GM23338 (cell line): Measurements from ENCODE around the gene VMO1. TPM values are rescaled to one million over a fixed set of nuclear protein-coding genes. Genes with fewer than 3 reads are reported as not detected.

Source experiments
- ATAC-seq: fragments of 200-7000 bp; cut with Tn5 transposase; 3 replicates; pipeline ENCODE4 v1.9.1; 2020
- DNase-seq: peaks from one replicate; pipeline ENCODE4 v3.0.0-alpha.2; 2015; ENCODE audit warnings: low spot score
- H2AFZ ChIP-seq: fragments of 200-600 bp; sonication (generic); 2 replicates; pipeline ENCODE4 v1.8.0; 2016; ENCODE audit warnings: antibody characterized with exemption, mild to moderate bottlenecking, moderate library complexity
- H3F3A ChIP-seq: fragments of 200-600 bp; sonication (generic); replicated peaks from 2 replicates; pipeline ENCODE4 v1.8.0; 2017; ENCODE audit warnings: antibody characterized with exemption, mixed run types, low read depth
- H3K27ac ChIP-seq: fragments of 200-600 bp; sonication (generic); 2 replicates; pipeline ENCODE4 v1.6.1; 2016; ENCODE audit warnings: low read depth
- H3K27me3 ChIP-seq: fragments of 200-600 bp; sonication (generic); 2 replicates; pipeline ENCODE4 v1.8.0; 2016; ENCODE audit warnings: mild to moderate bottlenecking, mixed run types, moderate library complexity; ENCODE audit not compliant: insufficient read depth
- H3K36me3 ChIP-seq: fragments of 200-600 bp; sonication (generic); 2 replicates; pipeline ENCODE4 v1.8.0; 2016; ENCODE audit warnings: mild to moderate bottlenecking; ENCODE audit not compliant: insufficient read depth
- H3K4me1 ChIP-seq: fragments of 200-600 bp; sonication (generic); 2 replicates; pipeline ENCODE4 v1.8.0; 2016; ENCODE audit warnings: mild to moderate bottlenecking, moderate library complexity; ENCODE audit not compliant: insufficient read depth
- H3K4me2 ChIP-seq: fragments of 200-600 bp; sonication (generic); 2 replicates; pipeline ENCODE4 v1.7.1; 2017; ENCODE audit warnings: mixed run types
- H3K4me3 ChIP-seq: fragments of 200-600 bp; sonication (generic); 2 replicates; pipeline ENCODE4 v1.6.1; 2016; ENCODE audit warnings: mixed run types
- H3K79me2 ChIP-seq: fragments of 200-600 bp; sonication (generic); replicated peaks from 2 replicates; pipeline ENCODE4 v1.8.0; 2017; ENCODE audit warnings: mild to moderate bottlenecking; ENCODE audit not compliant: insufficient read depth
- H3K9me2 ChIP-seq: fragments of 200-600 bp; sonication (generic); 2 replicates; pipeline ENCODE4 v1.8.0; 2017; ENCODE audit not compliant: insufficient read depth
- H4K20me1 ChIP-seq: fragments of 200-600 bp; sonication (generic); replicated peaks from 2 replicates; pipeline ENCODE4 v1.8.0; 2017; ENCODE audit warnings: mild to moderate bottlenecking; ENCODE audit not compliant: insufficient read depth
- H3K27ac Mint-ChIP-seq: 2 replicates; pipeline ENCODE4 v1.8.0; 2020; ENCODE audit warnings: inconsistent platforms, mild to moderate bottlenecking, moderate library complexity, mixed read lengths
- H3K27me3 Mint-ChIP-seq: 3 replicates; pipeline ENCODE4 v1.8.0; 2022; ENCODE audit warnings: low read depth, mild to moderate bottlenecking, moderate library complexity, mixed read lengths, inconsistent platforms; ENCODE audit not compliant: insufficient read depth, poor library complexity
- H3K36me3 Mint-ChIP-seq: 3 replicates; pipeline ENCODE4 v1.8.0; 2021; ENCODE audit warnings: low read depth, mild to moderate bottlenecking, inconsistent platforms, moderate library complexity, mixed read lengths
- H3K4me1 Mint-ChIP-seq: 3 replicates; pipeline ENCODE4 v1.8.0; 2020; ENCODE audit warnings: mild to moderate bottlenecking, inconsistent platforms, mixed read lengths
- H3K4me3 Mint-ChIP-seq: 3 replicates; pipeline ENCODE4 v1.8.0; 2021; ENCODE audit warnings: moderate library complexity, mild to moderate bottlenecking, inconsistent platforms, mixed read lengths
- H3K9me3 Mint-ChIP-seq: 3 replicates; pipeline ENCODE4 v1.8.0; 2020; ENCODE audit warnings: moderate library complexity, mild to moderate bottlenecking, inconsistent platforms, mixed read lengths
- CREB1 ChIP-seq: fragments of 250-450 bp; sonication (Bioruptor Pico); IDR thresholded peaks from 2 replicates; pipeline ENCODE4 v1.5.0; 2020; ENCODE audit warnings: low read depth, mild to moderate bottlenecking, moderate library complexity
- EZH2 ChIP-seq: fragments of 200-600 bp; sonication (generic); IDR thresholded peaks from one replicate; pipeline ENCODE4 v1.8.0; 2017; ENCODE audit warnings: antibody characterized with exemption, mild to moderate bottlenecking, low read depth; ENCODE audit not compliant: unreplicated experiment
- JUNB ChIP-seq: IDR thresholded peaks from one replicate; pipeline ENCODE4 v1.6.1; 2016; ENCODE audit warnings: antibody characterized with exemption; ENCODE audit not compliant: unreplicated experiment
- POLR2AphosphoS5 ChIP-seq: IDR thresholded peaks from 2 replicates; pipeline ENCODE4 v1.6.1; 2016; ENCODE audit warnings: antibody characterized with exemption, low read depth
- STAT1 ChIP-seq: IDR thresholded peaks from one replicate; pipeline ENCODE4 v1.6.1; 2016; ENCODE audit warnings: antibody characterized with exemption; ENCODE audit not compliant: unreplicated experiment
- ZNF114 ChIP-seq: fragments of 250-450 bp; sonication (Bioruptor Pico); IDR thresholded peaks from 2 replicates; pipeline ENCODE4 v1.5.0; 2020; ENCODE audit warnings: mild to moderate bottlenecking, moderate library complexity
- polyA plus RNA-seq: library from polyadenylated mRNA; unstranded; fragments of >200 nt; fragmentation: Nextera tagmentation; extraction: Ambion mirVana; gene quantifications from 2 replicates; pipeline ENCODE4 v1.2.1, GENCODE V29; 2016
- total RNA-seq: library from RNA; depleted of rRNA; stranded (reverse); fragments of >200 nt; shearing (Covaris generic); gene quantifications from 2 replicates; pipeline ENCODE4 v1.2.3, GENCODE V29; 2014
- TF ChIP-seq, protein P1 (sequence below): IDR thresholded peaks from 2 replicates; pipeline ENCODE4 v1.6.1; 2016; ENCODE audit warnings: antibody characterized with exemption
- TF ChIP-seq, protein P2 (sequence below), 2 experiments: fragments of 200-600 bp in 1 of 2; sonication (generic) in 1 of 2; conservative IDR thresholded peaks; 2 replicates each; pipeline versions ENCODE4 v1.5.1 to v1.6.1; 2016 to 2017; ENCODE audit warnings: antibody characterized with exemption in 2 of 2, low read depth in 2 of 2, mild to moderate bottlenecking in 2 of 2, moderate library complexity in 1 of 2
- TF ChIP-seq, protein P3 (sequence below): IDR thresholded peaks from one replicate; pipeline ENCODE4 v1.6.1; 2018; ENCODE audit warnings: antibody characterized with exemption; ENCODE audit not compliant: unreplicated experiment
- TF ChIP-seq, protein P4 (sequence below): fragments of 250-450 bp; sonication (Bioruptor Pico); IDR thresholded peaks from 2 replicates; pipeline ENCODE4 v1.5.0; 2020; ENCODE audit warnings: mild to moderate bottlenecking, moderate library complexity

The VMO1 gene
- total and polyA plus RNA-seq, 2 experiments from 2014 or later = 0.38 to 0.47 TPM

DNA sequence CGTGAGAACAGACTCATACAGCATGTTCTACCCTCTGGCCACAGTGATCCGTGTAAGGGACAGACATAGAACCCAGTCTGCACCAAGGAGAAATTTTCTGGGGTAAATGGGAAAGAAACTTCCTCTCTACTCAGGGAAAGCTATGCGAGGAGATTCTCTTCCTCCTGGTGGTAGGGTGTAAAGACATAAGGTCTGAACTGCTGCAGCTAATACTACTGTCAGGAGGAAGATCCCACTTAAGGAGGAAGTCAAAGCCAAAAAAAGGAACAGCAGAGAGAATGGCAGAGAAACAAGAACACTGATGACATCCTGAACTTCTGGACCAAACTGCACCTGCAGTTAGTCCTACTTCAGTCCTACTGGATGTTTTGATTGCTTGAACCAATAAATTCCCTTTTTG lies 21.6 kb downstream of the VMO1 start (continued):
- TF ChIP-seq, protein P1, sequence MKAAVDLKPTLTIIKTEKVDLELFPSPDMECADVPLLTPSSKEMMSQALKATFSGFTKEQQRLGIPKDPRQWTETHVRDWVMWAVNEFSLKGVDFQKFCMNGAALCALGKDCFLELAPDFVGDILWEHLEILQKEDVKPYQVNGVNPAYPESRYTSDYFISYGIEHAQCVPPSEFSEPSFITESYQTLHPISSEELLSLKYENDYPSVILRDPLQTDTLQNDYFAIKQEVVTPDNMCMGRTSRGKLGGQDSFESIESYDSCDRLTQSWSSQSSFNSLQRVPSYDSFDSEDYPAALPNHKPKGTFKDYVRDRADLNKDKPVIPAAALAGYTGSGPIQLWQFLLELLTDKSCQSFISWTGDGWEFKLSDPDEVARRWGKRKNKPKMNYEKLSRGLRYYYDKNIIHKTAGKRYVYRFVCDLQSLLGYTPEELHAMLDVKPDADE = no peak
- TF ChIP-seq EZH2 = no peak
- no peak for TF ChIP-seq ZNF114 (CRISPR knock-in tag)
- no peak for TF ChIP-seq CREB1 (CRISPR knock-in tag)
- TF ChIP-seq JUNB = no peak
- TF ChIP-seq, protein P2, sequence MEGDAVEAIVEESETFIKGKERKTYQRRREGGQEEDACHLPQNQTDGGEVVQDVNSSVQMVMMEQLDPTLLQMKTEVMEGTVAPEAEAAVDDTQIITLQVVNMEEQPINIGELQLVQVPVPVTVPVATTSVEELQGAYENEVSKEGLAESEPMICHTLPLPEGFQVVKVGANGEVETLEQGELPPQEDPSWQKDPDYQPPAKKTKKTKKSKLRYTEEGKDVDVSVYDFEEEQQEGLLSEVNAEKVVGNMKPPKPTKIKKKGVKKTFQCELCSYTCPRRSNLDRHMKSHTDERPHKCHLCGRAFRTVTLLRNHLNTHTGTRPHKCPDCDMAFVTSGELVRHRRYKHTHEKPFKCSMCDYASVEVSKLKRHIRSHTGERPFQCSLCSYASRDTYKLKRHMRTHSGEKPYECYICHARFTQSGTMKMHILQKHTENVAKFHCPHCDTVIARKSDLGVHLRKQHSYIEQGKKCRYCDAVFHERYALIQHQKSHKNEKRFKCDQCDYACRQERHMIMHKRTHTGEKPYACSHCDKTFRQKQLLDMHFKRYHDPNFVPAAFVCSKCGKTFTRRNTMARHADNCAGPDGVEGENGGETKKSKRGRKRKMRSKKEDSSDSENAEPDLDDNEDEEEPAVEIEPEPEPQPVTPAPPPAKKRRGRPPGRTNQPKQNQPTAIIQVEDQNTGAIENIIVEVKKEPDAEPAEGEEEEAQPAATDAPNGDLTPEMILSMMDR (conservative IDR thresholded peaks at IDR 0.05; ENCODE audit: low read depth in 2 of 2) = no peak
- TF ChIP-seq, protein P3, sequence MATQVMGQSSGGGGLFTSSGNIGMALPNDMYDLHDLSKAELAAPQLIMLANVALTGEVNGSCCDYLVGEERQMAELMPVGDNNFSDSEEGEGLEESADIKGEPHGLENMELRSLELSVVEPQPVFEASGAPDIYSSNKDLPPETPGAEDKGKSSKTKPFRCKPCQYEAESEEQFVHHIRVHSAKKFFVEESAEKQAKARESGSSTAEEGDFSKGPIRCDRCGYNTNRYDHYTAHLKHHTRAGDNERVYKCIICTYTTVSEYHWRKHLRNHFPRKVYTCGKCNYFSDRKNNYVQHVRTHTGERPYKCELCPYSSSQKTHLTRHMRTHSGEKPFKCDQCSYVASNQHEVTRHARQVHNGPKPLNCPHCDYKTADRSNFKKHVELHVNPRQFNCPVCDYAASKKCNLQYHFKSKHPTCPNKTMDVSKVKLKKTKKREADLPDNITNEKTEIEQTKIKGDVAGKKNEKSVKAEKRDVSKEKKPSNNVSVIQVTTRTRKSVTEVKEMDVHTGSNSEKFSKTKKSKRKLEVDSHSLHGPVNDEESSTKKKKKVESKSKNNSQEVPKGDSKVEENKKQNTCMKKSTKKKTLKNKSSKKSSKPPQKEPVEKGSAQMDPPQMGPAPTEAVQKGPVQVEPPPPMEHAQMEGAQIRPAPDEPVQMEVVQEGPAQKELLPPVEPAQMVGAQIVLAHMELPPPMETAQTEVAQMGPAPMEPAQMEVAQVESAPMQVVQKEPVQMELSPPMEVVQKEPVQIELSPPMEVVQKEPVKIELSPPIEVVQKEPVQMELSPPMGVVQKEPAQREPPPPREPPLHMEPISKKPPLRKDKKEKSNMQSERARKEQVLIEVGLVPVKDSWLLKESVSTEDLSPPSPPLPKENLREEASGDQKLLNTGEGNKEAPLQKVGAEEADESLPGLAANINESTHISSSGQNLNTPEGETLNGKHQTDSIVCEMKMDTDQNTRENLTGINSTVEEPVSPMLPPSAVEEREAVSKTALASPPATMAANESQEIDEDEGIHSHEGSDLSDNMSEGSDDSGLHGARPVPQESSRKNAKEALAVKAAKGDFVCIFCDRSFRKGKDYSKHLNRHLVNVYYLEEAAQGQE = no peak
- no peak for TF ChIP-seq STAT1

DNA sequence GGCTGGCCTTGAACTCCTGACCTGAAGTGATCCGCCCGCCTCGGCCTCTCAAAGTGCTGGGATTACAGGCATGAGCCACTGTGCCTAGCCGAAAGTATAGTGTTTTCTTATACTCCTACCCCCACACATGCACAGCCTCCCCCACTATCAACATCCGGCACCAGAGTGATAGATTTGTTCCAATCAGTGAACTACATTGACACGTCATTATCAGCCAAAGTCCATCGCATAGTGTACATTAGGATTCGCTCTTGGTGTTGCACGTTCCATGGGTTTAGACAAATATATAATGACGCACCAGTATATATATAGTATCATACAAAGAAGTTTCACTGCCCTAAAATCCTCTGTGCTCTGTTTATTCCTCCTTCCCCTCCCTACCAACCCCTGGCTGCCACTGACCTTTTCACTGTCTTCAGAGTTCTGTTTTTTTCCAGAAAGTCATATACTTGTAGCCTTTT lies 26.4 kb downstream of the VMO1 start:
- Mint-ChIP-seq H3K4me3 (no peak overlapping the region), H3K4me1 (no peaks in the 10 kb centered on the region), H3K9me3 (no peaks in the 10 kb centered on the region), H3K27ac (no peak overlapping the region), H3K27me3 (peaks cover 3% of the 10 kb centered on the region), H3K36me3 (no peaks in the 10 kb centered on the region)
- H3F3A ChIP-seq = 0 out of 2 replicates have a peak, but pooled peaks cover 2% of the 10 kb centered on the region
- H3K36me3 ChIP-seq = no peaks in the 10 kb centered on the region
- H2AFZ ChIP-seq = no peak overlapping the region
- H3K27ac ChIP-seq = no peak overlapping the region
- no peaks in the 10 kb centered on the region for H4K20me1 ChIP-seq
- no peaks in the 10 kb centered on the region for H3K79me2 ChIP-seq
- H3K4me3 ChIP-seq = no peak overlapping the region
- ATAC-seq = no peak
- DNase-seq = no peak
- no peaks in the 10 kb centered on the region for H3K9me2 ChIP-seq
- H3K4me1 ChIP-seq = no peaks in the 10 kb centered on the region
- H3K27me3 ChIP-seq = no peaks in the 10 kb centered on the region
- H3K4me2 ChIP-seq = no peak overlapping the region
- TF ChIP-seq JUNB = no peak
- TF ChIP-seq CREB1 (CRISPR knock-in tag) = no peak
- TF ChIP-seq, protein P4, sequence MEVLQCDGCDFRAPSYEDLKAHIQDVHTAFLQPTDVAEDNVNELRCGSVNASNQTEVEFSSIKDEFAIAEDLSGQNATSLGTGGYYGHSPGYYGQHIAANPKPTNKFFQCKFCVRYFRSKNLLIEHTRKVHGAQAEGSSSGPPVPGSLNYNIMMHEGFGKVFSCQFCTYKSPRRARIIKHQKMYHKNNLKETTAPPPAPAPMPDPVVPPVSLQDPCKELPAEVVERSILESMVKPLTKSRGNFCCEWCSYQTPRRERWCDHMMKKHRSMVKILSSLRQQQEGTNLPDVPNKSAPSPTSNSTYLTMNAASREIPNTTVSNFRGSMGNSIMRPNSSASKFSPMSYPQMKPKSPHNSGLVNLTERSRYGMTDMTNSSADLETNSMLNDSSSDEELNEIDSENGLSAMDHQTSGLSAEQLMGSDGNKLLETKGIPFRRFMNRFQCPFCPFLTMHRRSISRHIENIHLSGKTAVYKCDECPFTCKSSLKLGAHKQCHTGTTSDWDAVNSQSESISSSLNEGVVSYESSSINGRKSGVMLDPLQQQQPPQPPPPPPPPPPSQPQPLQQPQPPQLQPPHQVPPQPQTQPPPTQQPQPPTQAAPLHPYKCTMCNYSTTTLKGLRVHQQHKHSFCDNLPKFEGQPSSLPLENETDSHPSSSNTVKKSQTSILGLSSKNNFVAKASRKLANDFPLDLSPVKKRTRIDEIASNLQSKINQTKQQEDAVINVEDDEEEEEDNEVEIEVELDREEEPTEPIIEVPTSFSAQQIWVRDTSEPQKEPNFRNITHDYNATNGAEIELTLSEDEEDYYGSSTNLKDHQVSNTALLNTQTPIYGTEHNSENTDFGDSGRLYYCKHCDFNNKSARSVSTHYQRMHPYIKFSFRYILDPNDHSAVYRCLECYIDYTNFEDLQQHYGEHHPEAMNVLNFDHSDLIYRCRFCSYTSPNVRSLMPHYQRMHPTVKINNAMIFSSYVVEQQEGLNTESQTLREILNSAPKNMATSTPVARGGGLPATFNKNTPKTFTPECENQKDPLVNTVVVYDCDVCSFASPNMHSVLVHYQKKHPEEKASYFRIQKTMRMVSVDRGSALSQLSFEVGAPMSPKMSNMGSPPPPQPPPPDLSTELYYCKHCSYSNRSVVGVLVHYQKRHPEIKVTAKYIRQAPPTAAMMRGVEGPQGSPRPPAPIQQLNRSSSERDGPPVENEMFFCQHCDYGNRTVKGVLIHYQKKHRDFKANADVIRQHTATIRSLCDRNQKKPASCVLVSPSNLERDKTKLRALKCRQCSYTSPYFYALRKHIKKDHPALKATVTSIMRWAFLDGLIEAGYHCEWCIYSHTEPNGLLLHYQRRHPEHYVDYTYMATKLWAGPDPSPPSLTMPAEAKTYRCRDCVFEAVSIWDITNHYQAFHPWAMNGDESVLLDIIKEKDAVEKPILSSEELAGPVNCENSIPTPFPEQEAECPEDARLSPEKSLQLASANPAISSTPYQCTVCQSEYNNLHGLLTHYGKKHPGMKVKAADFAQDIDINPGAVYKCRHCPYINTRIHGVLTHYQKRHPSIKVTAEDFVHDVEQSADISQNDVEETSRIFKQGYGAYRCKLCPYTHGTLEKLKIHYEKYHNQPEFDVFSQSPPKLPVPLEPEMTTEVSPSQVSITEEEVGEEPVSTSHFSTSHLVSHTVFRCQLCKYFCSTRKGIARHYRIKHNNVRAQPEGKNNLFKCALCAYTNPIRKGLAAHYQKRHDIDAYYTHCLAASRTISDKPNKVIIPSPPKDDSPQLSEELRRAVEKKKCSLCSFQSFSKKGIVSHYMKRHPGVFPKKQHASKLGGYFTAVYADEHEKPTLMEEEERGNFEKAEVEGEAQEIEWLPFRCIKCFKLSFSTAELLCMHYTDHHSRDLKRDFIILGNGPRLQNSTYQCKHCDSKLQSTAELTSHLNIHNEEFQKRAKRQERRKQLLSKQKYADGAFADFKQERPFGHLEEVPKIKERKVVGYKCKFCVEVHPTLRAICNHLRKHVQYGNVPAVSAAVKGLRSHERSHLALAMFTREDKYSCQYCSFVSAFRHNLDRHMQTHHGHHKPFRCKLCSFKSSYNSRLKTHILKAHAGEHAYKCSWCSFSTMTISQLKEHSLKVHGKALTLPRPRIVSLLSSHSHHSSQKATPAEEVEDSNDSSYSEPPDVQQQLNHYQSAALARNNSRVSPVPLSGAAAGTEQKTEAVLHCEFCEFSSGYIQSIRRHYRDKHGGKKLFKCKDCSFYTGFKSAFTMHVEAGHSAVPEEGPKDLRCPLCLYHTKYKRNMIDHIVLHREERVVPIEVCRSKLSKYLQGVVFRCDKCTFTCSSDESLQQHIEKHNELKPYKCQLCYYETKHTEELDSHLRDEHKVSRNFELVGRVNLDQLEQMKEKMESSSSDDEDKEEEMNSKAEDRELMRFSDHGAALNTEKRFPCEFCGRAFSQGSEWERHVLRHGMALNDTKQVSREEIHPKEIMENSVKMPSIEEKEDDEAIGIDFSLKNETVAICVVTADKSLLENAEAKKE (CRISPR knock-in tag) = no peak
- no peak for TF ChIP-seq POLR2AphosphoS5
